LNCAP (cell line): ENCODE measurements around the gene SORCS2.

Experiments
- CTCF ChIP-seq: fragments of 450-650 bp; IDR thresholded peaks from 2 replicates; pipeline ENCODE4 v1.5.1; 2017; ENCODE audit warnings: mild to moderate bottlenecking

The SORCS2 gene

GRCh38 chr4:7239101-7239820 lies 46.9 kb downstream of the SORCS2 start:
- TF ChIP-seq CTCF, result no peak

- TF ChIP-seq CTCF, result no peak
Measured at GRCh38 chr4:7239844-7240243, 47.5 kb downstream of the SORCS2 start.

GRCh38 chr4:7240306-7240705 lies 48.0 kb downstream of the SORCS2 start:
- no peak for TF ChIP-seq CTCF

GRCh38 chr4:7241597-7242125 lies 49.3 kb downstream of the SORCS2 start:
- no peak for TF ChIP-seq CTCF

GRCh38 chr4:7242766-7243165 lies 50.4 kb downstream of the SORCS2 start:
- no peak for TF ChIP-seq CTCF

- no peak for TF ChIP-seq CTCF
Measured at GRCh38 chr4:7243609-7244330, 51.4 kb downstream of the SORCS2 start.

- TF ChIP-seq CTCF, result no peak
Measured at GRCh38 chr4:7244331-7244665, 52.0 kb downstream of the SORCS2 start.
